ENCODE data around the gene PTPRU. TPM values are rescaled to one million over a fixed set of nuclear protein-coding genes. Genes with fewer than 3 reads are reported as not detected.

Gene PTPRU
- total and polyA plus RNA-seq, 2 of the 8 experiments (the other 6 are each of a cell fraction or from before 2014, with no cell fraction given), result 33.8 to 41.8 TPM

DNA sequence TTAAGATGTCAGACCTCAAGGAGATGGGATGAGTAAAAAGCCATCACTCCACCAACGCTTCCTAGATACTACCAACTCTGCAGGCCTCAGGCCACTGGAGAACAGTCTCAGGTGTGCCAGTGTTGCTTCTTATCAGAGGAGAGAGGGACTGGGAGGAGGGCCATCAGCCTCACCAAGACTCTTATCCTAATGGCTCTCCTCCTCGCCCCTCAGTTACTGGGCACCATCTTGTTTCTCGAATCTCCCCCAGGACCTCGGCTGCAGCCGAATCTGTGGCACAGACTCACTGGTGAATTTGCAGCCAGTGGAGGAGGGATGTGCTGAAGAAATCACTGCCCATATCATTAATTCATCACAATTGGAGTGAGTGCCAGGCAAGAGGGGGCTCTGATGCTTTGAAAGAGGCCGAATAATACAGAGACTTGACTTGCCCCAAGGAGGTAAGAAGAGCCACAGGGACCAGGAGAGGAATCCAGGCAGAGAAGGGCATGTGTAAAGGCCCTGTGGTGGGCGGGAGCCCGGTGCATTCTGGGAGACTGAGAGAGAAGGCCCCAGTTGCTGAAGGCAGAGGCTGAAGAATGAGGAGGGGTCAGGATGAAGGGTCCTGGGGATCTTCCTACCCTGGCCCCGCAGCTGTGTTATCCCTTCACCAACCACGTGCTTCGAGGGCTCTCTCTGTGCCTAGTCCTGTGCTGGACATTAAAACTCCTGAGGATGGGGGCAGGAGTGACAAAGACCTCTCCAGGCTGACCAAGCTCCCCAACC, 129.8 kb downstream of the PTPRU start:
- H3K18ac ChIP-seq (ENCODE audit: extremely low read depth, low read length), result no peak overlapping the region
- H3K4me1 ChIP-seq (replicated peaks in 1 of 4; ENCODE audit: control insufficient read depth in 3 of 4, insufficient read depth in 4 of 4, low read length in 3 of 4), result no peaks in the 10 kb centered on the region
- no peaks in the 10 kb centered on the region for H3K27me3 ChIP-seq (replicated peaks in 1 of 4; ENCODE audit: control insufficient read depth in 3 of 4, extremely low read depth in 1 of 4, insufficient read depth in 3 of 4, low read length in 3 of 4)
- no peak overlapping the region for H3K14ac ChIP-seq (ENCODE audit: insufficient read length)
- 83% methylated on average over 11 of the region's 11 CpGs; no CpG with 5 or more reads in 1 of the 2 experiments for WGBS, 2 experiments (ENCODE audit: extremely low coverage in 1 of 2, insufficient coverage in 1 of 2, insufficient read length in 1 of 2, insufficient replicate concordance in 2 of 2, low coverage in 1 of 2, low lambda C conversion rate in 2 of 2, missing lambda C conversion rate in 1 of 2)
- POLR2A ChIA-PET (ENCODE audit: partially characterized antibody), result no interaction called here
- no peak for FAIRE-seq
- no peaks in the 10 kb centered on the region for H3K23me2 ChIP-seq (ENCODE audit: low read depth, low read length)
- H3K9me3 ChIP-seq (ENCODE audit: insufficient read depth in 2 of 2, low read depth in 1 of 2, low read length in 1 of 2), result no peaks in the 10 kb centered on the region
- no peak overlapping the region for H3K9ac ChIP-seq (replicated peaks in 1 of 4; ENCODE audit: extremely low read depth in 1 of 4, low read depth in 3 of 4, low read length in 3 of 4)
- H3K79me2 ChIP-seq (ENCODE audit: control insufficient read depth in 1 of 2, insufficient read depth in 2 of 2, low read length in 2 of 2), result no peaks in the 10 kb centered on the region
- no peak overlapping the region for H2BK120ac ChIP-seq (replicated peaks; ENCODE audit: low read depth, low read length)
- no peak overlapping the region for H2BK12ac ChIP-seq (ENCODE audit: low read depth, low read length)
- H2BK15ac ChIP-seq (ENCODE audit: low read length), result no peak overlapping the region
- no peaks in the 10 kb centered on the region for H4K20me1 ChIP-seq (replicated peaks in 1 of 2; ENCODE audit: control insufficient read depth in 1 of 2, insufficient read depth in 2 of 2, low read length in 2 of 2)
- CTCF ChIA-PET (ENCODE audit: partially characterized antibody), result interaction anchor here (0.7 to 1.9 kb wide), 5 partner anchors 25 to 745 kb away, joined by 3 to 6 read pairs (median 3); no protein-coding TSS in a partner anchor
- H3K4me2 ChIP-seq (ENCODE audit: insufficient read depth in 1 of 2, low read depth in 2 of 2, low read length in 2 of 2), result no peak overlapping the region
- no peaks in the 10 kb centered on the region for H3K36me3 ChIP-seq (ENCODE audit: control insufficient read depth in 2 of 4, insufficient read depth in 4 of 4, low read length in 3 of 4)
- DNase-seq (ENCODE audit: low read depth in 1 of 2, low spot score in 2 of 2), result no peak
- H2AFZ ChIP-seq (ENCODE audit: low read length), result no peak overlapping the region
- H4K91ac ChIP-seq (replicated peaks; ENCODE audit: insufficient read length, low read length), result no peak overlapping the region
- no peak overlapping the region for H3K56ac ChIP-seq (replicated peaks; ENCODE audit: insufficient read length, low read depth, low read length)
- no peak overlapping the region for H2BK20ac ChIP-seq (ENCODE audit: low read length)
- H2BK5ac ChIP-seq (ENCODE audit: low read depth, low read length), result no peak overlapping the region
- H2AK5ac ChIP-seq (ENCODE audit: low read depth, low read length), result no peak overlapping the region
- no peak overlapping the region for H3K4me3 ChIP-seq (ENCODE audit: extremely low read depth in 1 of 4, insufficient read depth in 2 of 4, low read depth in 3 of 4, low read length in 4 of 4)
- H4K8ac ChIP-seq (ENCODE audit: extremely low read depth, insufficient read depth, low read length), result no peak overlapping the region; the same call in 1 of the 2 replicates
- no peak overlapping the region for H3K23ac ChIP-seq (ENCODE audit: insufficient read length)
- H4K5ac ChIP-seq (ENCODE audit: insufficient read length, low read depth, low read length), result no peak overlapping the region
- H3K79me1 ChIP-seq (ENCODE audit: low read depth, low read length), result no peaks in the 10 kb centered on the region
- no peak overlapping the region for H3K27ac ChIP-seq (ENCODE audit: low read depth, low read length)
- no peak overlapping the region for H3K4ac ChIP-seq (replicated peaks; ENCODE audit: insufficient read length, low read depth, low read length)
- TF ChIP-seq EP300 (IDR thresholded peaks at IDR 0.05; ENCODE audit: borderline replicate concordance in 1 of 2, low read depth in 2 of 2, low read length in 2 of 2) (no peak), MAFK (IDR thresholded peaks at IDR 0.05; ENCODE audit: low read depth, low read length) (no peak), BRCA1 (IDR thresholded peaks at IDR 0.05; ENCODE audit: low read depth, low read length) (no peak), TAF1 (IDR thresholded peaks at IDR 0.05; ENCODE audit: low read depth, low read length) (no peak), SAP30 (IDR thresholded peaks at IDR 0.05; ENCODE audit: insufficient read depth, insufficient replicate concordance, low read length) (no peak), JUN (IDR thresholded peaks at IDR 0.05; ENCODE audit: low read depth, low read length) (no peak), GABPA (IDR thresholded peaks at IDR 0.05; ENCODE audit: borderline replicate concordance, insufficient read depth, low read length) (no peak), KDM5A (IDR thresholded peaks at IDR 0.05; ENCODE audit: low read length) (no peak), SIRT6 (IDR thresholded peaks at IDR 0.05; ENCODE audit: low read length) (no peak), SIN3A (conservative IDR thresholded peaks at IDR 0.05 in 1 of 2, IDR thresholded peaks at IDR 0.05 in 1 of 2; ENCODE audit: low read depth in 1 of 2, low read length in 2 of 2) (no peak)
- TF ChIP-seq, protein P1, sequence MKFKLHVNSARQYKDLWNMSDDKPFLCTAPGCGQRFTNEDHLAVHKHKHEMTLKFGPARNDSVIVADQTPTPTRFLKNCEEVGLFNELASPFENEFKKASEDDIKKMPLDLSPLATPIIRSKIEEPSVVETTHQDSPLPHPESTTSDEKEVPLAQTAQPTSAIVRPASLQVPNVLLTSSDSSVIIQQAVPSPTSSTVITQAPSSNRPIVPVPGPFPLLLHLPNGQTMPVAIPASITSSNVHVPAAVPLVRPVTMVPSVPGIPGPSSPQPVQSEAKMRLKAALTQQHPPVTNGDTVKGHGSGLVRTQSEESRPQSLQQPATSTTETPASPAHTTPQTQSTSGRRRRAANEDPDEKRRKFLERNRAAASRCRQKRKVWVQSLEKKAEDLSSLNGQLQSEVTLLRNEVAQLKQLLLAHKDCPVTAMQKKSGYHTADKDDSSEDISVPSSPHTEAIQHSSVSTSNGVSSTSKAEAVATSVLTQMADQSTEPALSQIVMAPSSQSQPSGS (IDR thresholded peaks at IDR 0.05; ENCODE audit: low read length), result no peak

All from H1 (cell line).